Tibial nerve (tissue), 4 donors: ENCODE results near the gene CNOT2.

Experiments
- EP300 ChIP-seq, 2 donors: sonication (generic); formaldehyde crosslinking; IDR thresholded peaks; one replicate each; pipeline ENCODE4 v1.6.1; 2017; ENCODE audit warnings: antibody characterized with exemption in 2 of 2, mild to moderate bottlenecking in 1 of 2
- POLR2A ChIP-seq, 2 donors: fragments of 450-650 bp; IDR thresholded peaks; one replicate each; pipeline ENCODE4 v1.6.1; 2017; ENCODE audit warnings: antibody characterized with exemption in 2 of 2, mild to moderate bottlenecking in 2 of 2, moderate library complexity in 2 of 2
- TF ChIP-seq, protein P1 (sequence below), 5 experiments: fragments of 200-600 bp in 3 of 5; fragments of 450-650 bp in 2 of 5; sonication (generic) in 3 of 5; IDR thresholded peaks; one replicate each; pipeline ENCODE4 v1.5.1; 2016 to 2019; ENCODE audit warnings: antibody characterized with exemption in 5 of 5, mild to moderate bottlenecking in 3 of 5, moderate library complexity in 2 of 5

DNA sequence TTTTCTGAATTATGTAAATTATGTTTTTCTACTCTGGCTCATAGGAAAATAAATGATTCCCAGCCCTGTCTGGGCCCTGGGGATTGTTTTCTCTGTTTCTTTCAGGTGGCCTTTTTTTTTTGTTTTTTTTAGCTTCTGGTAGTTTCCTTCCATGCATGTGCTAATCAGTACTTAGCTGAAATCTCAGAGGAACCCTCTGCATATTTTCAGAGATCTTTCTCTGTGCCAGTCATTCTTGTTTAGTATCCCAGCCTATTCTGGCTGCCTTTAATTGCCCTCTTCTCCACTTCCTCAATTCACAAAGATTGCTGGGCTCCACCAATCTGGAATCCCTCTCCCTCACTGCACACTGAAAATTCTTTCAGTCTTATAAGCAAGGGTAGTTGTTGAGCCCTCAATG is 46.9 kb downstream of the CNOT2 start:
- TF ChIP-seq POLR2A (IDR thresholded peaks at IDR 0.05) (no peak), EP300 (IDR thresholded peaks at IDR 0.05) (no peak)
- TF ChIP-seq, protein P1, sequence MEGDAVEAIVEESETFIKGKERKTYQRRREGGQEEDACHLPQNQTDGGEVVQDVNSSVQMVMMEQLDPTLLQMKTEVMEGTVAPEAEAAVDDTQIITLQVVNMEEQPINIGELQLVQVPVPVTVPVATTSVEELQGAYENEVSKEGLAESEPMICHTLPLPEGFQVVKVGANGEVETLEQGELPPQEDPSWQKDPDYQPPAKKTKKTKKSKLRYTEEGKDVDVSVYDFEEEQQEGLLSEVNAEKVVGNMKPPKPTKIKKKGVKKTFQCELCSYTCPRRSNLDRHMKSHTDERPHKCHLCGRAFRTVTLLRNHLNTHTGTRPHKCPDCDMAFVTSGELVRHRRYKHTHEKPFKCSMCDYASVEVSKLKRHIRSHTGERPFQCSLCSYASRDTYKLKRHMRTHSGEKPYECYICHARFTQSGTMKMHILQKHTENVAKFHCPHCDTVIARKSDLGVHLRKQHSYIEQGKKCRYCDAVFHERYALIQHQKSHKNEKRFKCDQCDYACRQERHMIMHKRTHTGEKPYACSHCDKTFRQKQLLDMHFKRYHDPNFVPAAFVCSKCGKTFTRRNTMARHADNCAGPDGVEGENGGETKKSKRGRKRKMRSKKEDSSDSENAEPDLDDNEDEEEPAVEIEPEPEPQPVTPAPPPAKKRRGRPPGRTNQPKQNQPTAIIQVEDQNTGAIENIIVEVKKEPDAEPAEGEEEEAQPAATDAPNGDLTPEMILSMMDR (IDR thresholded peaks at IDR 0.05): no peak
